ENCODE results near the gene ELAVL4.

Gene ELAVL4

DNA sequence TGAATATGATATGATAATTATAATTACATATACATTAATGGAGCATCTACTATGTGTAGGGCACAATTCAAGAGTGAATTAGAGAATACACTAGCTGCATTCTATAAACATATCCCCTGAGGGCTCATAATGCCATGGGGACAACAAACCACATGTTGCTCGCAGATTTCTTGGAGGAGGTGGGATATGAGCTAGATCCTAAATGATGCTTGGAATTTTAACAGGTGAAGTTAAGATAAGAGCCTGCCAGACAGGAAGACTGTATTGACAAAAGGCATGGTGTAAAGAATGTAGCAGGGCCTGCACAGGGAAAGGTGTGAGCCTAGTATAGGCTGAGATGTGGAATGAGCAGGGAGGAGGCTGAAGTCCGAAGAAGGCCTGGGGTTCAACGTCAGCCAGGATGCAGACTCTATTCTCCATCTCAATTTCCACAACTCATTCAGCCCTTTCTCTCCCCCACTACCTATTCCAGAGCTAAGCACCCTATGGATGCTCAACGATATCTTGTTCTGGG, 120.2 kb downstream of the ELAVL4 start:
- H3K4me1 Mint-ChIP-seq, result no peaks in the 10 kb centered on the region
- no peak overlapping the region for H3K4me3 Mint-ChIP-seq
- no peak for TF ChIP-seq CTCF (IDR thresholded peaks at IDR 0.05; ENCODE audit: unreplicated experiment in 3 of 3)
- no peaks in the 10 kb centered on the region for H3K36me3 Mint-ChIP-seq (ENCODE audit: low read depth)
- H3K9me3 Mint-ChIP-seq, result peaks cover 34% of the 10 kb centered on the region
- H3K27me3 Mint-ChIP-seq (ENCODE audit: low read depth), result peaks cover 4% of the 10 kb centered on the region
- no peak overlapping the region for H3K27ac Mint-ChIP-seq

DNA sequence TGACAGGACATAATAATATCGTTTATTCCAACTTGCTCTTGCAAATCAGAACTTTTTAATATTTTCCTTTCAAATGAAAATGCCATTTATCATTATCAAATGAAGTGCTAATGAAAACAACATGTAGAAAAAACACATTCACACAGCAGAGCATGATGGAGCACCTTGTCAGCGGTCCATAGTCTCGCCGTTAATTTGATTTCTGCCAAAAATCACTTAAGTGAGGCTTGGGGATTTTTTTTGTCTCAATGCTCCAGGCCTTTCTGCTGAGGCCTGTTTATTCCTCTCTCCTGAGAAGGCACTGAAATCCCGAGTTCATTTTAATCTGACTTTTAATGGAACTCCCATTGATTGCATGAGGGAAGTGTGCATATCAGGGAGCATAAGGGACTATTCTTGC, 122.5 kb downstream of the ELAVL4 start:
- no peak overlapping the region for H3K4me3 Mint-ChIP-seq
- no peak overlapping the region for H3K27ac Mint-ChIP-seq
- no peak for TF ChIP-seq CTCF (IDR thresholded peaks at IDR 0.05; ENCODE audit: unreplicated experiment in 3 of 3)
- peaks cover 36% of the 10 kb centered on the region for H3K9me3 Mint-ChIP-seq
- H3K27me3 Mint-ChIP-seq (ENCODE audit: low read depth), result peaks cover 4% of the 10 kb centered on the region
- H3K4me1 Mint-ChIP-seq, result no peaks in the 10 kb centered on the region
- H3K36me3 Mint-ChIP-seq (ENCODE audit: low read depth), result no peaks in the 10 kb centered on the region

GRCh38 chr1:50232336-50232735, 123.6 kb downstream of the ELAVL4 start:
- no peak overlapping the region for H3K27ac Mint-ChIP-seq
- H3K4me3 Mint-ChIP-seq, result no peak overlapping the region
- H3K36me3 Mint-ChIP-seq (ENCODE audit: low read depth), result no peaks in the 10 kb centered on the region
- H3K4me1 Mint-ChIP-seq, result no peaks in the 10 kb centered on the region
- peaks cover 4% of the 10 kb centered on the region for H3K27me3 Mint-ChIP-seq (ENCODE audit: low read depth)
- H3K9me3 Mint-ChIP-seq, result peaks cover 36% of the 10 kb centered on the region
- TF ChIP-seq CTCF (IDR thresholded peaks at IDR 0.05; ENCODE audit: unreplicated experiment in 3 of 3), result no peak

- H3K9me3 Mint-ChIP-seq, result peaks cover 35% of the 10 kb centered on the region
- H3K4me1 Mint-ChIP-seq, result no peaks in the 10 kb centered on the region
- peaks cover 4% of the 10 kb centered on the region for H3K27me3 Mint-ChIP-seq (ENCODE audit: low read depth)
- no peak overlapping the region for H3K27ac Mint-ChIP-seq
- H3K4me3 Mint-ChIP-seq, result no peak overlapping the region
- no peaks in the 10 kb centered on the region for H3K36me3 Mint-ChIP-seq (ENCODE audit: low read depth)
- TF ChIP-seq CTCF (IDR thresholded peaks at IDR 0.05; ENCODE audit: unreplicated experiment in 3 of 3), result no peak
Observed at GRCh38 chr1:50236656-50237055, 127.9 kb downstream of the ELAVL4 start.

- Mint-ChIP-seq H3K27me3 (ENCODE audit: low read depth) (peaks cover 4% of the 10 kb centered on the region), H3K36me3 (ENCODE audit: low read depth) (no peaks in the 10 kb centered on the region), H3K9me3 (peaks cover 39% of the 10 kb centered on the region), H3K4me3 (no peak overlapping the region), H3K27ac (no peak overlapping the region), H3K4me1 (no peaks in the 10 kb centered on the region)
- TF ChIP-seq CTCF (IDR thresholded peaks at IDR 0.05; ENCODE audit: unreplicated experiment in 3 of 3), result no peak
Observed at GRCh38 chr1:50237056-50237455, 128.3 kb downstream of the ELAVL4 start.

GRCh38 chr1:50243939-50244338, 135.2 kb downstream of the ELAVL4 start:
- H3K4me1 Mint-ChIP-seq, result no peaks in the 10 kb centered on the region
- H3K4me3 Mint-ChIP-seq, result no peak overlapping the region
- no peak for TF ChIP-seq CTCF (IDR thresholded peaks at IDR 0.05; ENCODE audit: unreplicated experiment in 3 of 3)
- peaks cover 17% of the 10 kb centered on the region for H3K9me3 Mint-ChIP-seq
- H3K27me3 Mint-ChIP-seq (ENCODE audit: low read depth), result no peaks in the 10 kb centered on the region
- no peak overlapping the region for H3K27ac Mint-ChIP-seq
- no peaks in the 10 kb centered on the region for H3K36me3 Mint-ChIP-seq (ENCODE audit: low read depth)

All from nephron (organoid).